Measurements from ENCODE around the gene PANK2. TPM values are rescaled to one million over a fixed set of nuclear protein-coding genes. Genes with fewer than 3 reads are reported as not detected.

Gene PANK2
- total RNA-seq, 1 donor from 2014 or later: 53.5 TPM

DNA sequence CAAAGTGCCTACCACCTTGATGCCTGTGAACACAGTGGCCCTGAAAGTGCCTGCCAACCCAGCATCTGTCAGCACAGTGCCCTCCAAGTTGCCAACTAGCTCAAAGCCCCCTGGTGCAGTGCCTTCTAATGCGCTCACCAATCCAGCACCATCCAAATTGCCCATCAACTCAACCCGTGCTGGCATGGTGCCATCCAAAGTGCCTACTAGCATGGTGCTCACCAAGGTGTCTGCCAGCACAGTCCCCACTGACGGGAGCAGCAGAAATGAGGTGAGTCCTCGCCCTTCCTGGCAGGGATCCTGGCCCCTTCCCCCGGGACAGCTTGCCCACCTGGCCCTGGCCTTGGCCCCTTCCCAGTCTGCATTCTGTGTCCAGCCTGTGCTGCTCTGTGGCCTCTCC lies 24.7 kb upstream of the PANK2 start:
- intact Hi-C loops (cut with DNase I): no loop called here
- H3K27ac ChIP-seq: no peak overlapping the region
- DNase-seq (ENCODE audit: extremely low spot score in 2 of 2): no peak
- no peaks in the 10 kb centered on the region for H3K9me3 ChIP-seq
- H3K4me3 ChIP-seq: no peak overlapping the region
- H3K4me1 ChIP-seq: no peaks in the 10 kb centered on the region
- TF ChIP-seq POLR2A (IDR thresholded peaks at IDR 0.05) (no peak), POLR2AphosphoS5 (IDR thresholded peaks at IDR 0.05; ENCODE audit: insufficient read depth in 1 of 2, low read depth in 1 of 2) (no peak)
- TF ChIP-seq, protein P1, sequence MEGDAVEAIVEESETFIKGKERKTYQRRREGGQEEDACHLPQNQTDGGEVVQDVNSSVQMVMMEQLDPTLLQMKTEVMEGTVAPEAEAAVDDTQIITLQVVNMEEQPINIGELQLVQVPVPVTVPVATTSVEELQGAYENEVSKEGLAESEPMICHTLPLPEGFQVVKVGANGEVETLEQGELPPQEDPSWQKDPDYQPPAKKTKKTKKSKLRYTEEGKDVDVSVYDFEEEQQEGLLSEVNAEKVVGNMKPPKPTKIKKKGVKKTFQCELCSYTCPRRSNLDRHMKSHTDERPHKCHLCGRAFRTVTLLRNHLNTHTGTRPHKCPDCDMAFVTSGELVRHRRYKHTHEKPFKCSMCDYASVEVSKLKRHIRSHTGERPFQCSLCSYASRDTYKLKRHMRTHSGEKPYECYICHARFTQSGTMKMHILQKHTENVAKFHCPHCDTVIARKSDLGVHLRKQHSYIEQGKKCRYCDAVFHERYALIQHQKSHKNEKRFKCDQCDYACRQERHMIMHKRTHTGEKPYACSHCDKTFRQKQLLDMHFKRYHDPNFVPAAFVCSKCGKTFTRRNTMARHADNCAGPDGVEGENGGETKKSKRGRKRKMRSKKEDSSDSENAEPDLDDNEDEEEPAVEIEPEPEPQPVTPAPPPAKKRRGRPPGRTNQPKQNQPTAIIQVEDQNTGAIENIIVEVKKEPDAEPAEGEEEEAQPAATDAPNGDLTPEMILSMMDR (IDR thresholded peaks at IDR 0.05): no peak
- peaks cover 4 to 70% of the 10 kb centered on the region in 2 donors for H3K36me3 ChIP-seq
- no peaks in the 10 kb centered on the region for H3K27me3 ChIP-seq

DNA sequence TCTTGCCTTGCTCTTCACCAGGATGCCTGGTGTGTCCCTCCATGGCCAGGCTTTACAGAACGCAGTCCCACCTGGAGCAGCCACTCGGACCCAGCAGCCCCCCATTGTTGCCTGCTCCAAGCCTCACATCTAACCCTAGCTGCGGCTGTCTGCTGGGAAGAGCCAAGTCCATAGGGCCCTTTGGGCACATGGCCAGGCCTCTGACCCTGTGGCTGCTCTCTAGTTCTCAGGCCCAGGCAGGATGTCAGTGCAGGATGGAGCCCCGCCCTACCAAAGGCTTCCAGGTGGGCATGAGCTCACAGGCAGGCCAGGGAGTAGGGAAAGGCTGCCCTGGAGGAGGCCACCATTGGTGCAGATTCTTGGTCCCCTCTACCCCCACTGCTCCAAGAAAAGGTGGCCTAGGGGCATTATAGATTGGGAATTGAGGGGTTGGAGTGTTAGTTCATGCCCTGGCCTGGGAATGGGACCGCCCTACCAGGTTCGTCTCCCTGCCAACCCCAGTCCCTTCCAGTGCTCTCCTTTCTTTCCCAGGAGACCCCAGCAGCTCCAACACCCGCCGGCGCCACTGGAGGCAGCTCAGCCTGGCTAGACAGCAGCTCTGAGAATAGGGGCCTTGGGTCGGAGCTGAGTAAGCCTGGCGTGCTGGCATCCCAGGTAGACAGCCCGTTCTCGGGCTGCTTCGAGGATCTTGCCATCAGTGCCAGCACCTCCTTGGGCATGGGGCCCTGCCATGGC lies 23.9 kb upstream of the PANK2 start:
- Histone ChIP-seq H3K4me3 (no peak overlapping the region), H3K36me3 (peaks cover 4 to 71% of the 10 kb centered on the region in 2 donors), H3K9me3 (no peaks in the 10 kb centered on the region), H3K27me3 (no peaks in the 10 kb centered on the region), H3K4me1 (no peaks in the 10 kb centered on the region), H3K27ac (no peak overlapping the region)
- no peak for DNase-seq (ENCODE audit: extremely low spot score in 2 of 2)
- TF ChIP-seq, protein P1 (IDR thresholded peaks at IDR 0.05): no peak
- no peak for TF ChIP-seq POLR2A (IDR thresholded peaks at IDR 0.05)
- intact Hi-C loops (cut with DNase I): no loop called here

DNA sequence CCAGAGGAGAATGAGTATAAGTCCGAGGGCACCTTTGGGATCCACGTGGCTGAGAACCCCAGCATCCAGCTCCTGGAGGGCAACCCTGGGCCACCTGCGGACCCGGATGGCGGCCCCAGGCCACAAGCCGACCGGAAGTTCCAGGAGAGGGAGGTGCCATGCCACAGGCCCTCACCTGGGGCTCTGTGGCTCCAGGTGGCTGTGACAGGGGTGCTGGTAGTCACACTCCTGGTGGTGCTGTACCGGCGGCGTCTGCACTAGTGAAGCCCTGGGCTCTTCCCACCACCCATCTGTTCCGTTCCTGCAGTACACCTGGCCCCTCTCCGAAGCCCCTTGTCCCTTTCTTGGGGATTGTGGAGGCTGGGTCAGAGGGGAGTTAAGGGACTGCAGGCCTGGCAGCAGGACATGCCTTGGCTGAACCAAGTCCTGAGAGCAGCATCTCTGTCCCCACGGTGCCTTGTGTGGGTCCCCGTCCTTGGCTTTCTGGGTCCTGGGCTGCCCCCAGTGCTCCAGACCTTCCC lies 23.2 kb upstream of the PANK2 start:
- no peak for TF ChIP-seq POLR2AphosphoS5 (IDR thresholded peaks at IDR 0.05; ENCODE audit: insufficient read depth in 1 of 2, low read depth in 1 of 2)
- TF ChIP-seq, protein P1 (IDR thresholded peaks at IDR 0.05): no peak
- TF ChIP-seq POLR2A (IDR thresholded peaks at IDR 0.05): no peak
- no peak overlapping the region for H3K27ac ChIP-seq
- intact Hi-C loops (cut with DNase I): no loop called here
- H3K27me3 ChIP-seq: no peaks in the 10 kb centered on the region
- no peak for DNase-seq (ENCODE audit: extremely low spot score in 2 of 2)
- H3K4me1 ChIP-seq: no peaks in the 10 kb centered on the region
- H3K9me3 ChIP-seq: no peaks in the 10 kb centered on the region
- no peak overlapping the region for H3K4me3 ChIP-seq
- peaks cover 4 to 65% of the 10 kb centered on the region in 2 donors for H3K36me3 ChIP-seq

DNA sequence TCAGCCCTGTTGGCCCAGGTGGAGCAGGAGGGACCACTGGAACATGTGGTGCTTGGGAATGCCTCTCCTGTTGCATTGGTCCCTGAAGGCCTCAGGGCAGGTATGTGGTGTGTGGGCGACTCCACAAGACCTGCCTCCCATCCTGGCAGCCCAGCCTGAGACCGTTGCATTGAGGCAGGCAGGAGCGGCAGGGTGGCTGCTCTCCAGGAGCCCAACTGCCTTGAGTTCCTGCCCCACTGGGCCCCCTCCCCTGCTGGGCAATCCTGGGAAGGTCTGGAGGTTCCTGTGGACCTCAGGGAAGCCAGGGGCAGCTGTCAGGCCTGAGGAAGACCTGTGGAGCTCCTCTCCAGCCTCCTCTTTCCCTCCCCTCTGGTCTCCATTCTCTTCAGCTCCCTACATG lies 22.7 kb upstream of the PANK2 start:
- Histone ChIP-seq H3K9me3 (no peaks in the 10 kb centered on the region), H3K27me3 (no peaks in the 10 kb centered on the region), H3K27ac (no peak overlapping the region), H3K4me3 (no peak overlapping the region), H3K36me3 (peaks cover 4 to 60% of the 10 kb centered on the region in 2 donors), H3K4me1 (peaks cover 4% of the 10 kb centered on the region)
- TF ChIP-seq POLR2AphosphoS5 (IDR thresholded peaks at IDR 0.05; ENCODE audit: insufficient read depth in 1 of 2, low read depth in 1 of 2): no peak
- TF ChIP-seq POLR2A (IDR thresholded peaks at IDR 0.05): no peak
- TF ChIP-seq, protein P1 (IDR thresholded peaks at IDR 0.05): no peak
- no peak for DNase-seq (ENCODE audit: extremely low spot score in 2 of 2)
- intact Hi-C loops (cut with DNase I): no loop called here

DNA sequence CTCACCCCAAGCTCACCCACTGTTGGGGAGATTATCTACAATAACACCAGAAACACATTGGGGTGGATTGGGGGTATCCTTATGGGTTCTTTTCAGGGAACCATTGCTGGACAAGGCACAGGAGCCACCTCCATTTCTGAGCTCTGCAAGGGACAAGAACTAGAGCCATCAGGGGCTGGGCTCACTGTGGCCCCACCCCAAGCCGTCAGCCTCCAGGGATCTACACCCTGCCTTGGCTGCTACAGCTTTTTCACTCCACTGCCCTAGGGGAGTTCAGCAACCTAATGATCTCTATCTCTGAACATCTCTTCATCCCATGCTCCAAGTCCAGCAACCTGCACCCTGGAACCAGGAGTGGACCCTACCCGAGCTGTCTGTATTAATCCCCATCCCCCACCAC lies 21.4 kb upstream of the PANK2 start:
- H3K27me3 ChIP-seq: no peaks in the 10 kb centered on the region
- H3K4me3 ChIP-seq: no peak overlapping the region
- no peak for DNase-seq (ENCODE audit: extremely low spot score in 2 of 2)
- intact Hi-C loops (cut with DNase I): no loop called here
- peaks cover 4 to 46% of the 10 kb centered on the region in 2 donors for H3K36me3 ChIP-seq
- TF ChIP-seq, protein P1 (IDR thresholded peaks at IDR 0.05): no peak
- TF ChIP-seq POLR2A (IDR thresholded peaks at IDR 0.05): no peak
- no peak for TF ChIP-seq POLR2AphosphoS5 (IDR thresholded peaks at IDR 0.05; ENCODE audit: insufficient read depth in 1 of 2, low read depth in 1 of 2)
- H3K27ac ChIP-seq: no peak overlapping the region
- H3K9me3 ChIP-seq: no peaks in the 10 kb centered on the region
- H3K4me1 ChIP-seq: peaks cover 6% of the 10 kb centered on the region
